B cell (primary cell): Measurements from ENCODE around the gene LBHD1. TPM values are rescaled to one million over a fixed set of nuclear protein-coding genes. Genes with fewer than 3 reads are reported as not detected.

Experiments
- ATAC-seq: fragments of 200-7000 bp; cut with Tn5 transposase; one replicate; pipeline ENCODE4 v1.10.0; 2021; ENCODE audit warnings: low read depth, mild to moderate bottlenecking, moderate number of reproducible peaks, moderate library complexity
- CTCF ChIA-PET: fragments of 350-600 bp; sonication (Branson Sonifier 250); formaldehyde crosslinking; loops from one replicate; lab custom pipeline; 2021; ENCODE audit warnings: antibody characterized with exemption, inconsistent platforms; lab: Charles Lee
- POLR2A ChIA-PET: fragments of 350-600 bp; sonication (Branson Sonifier 250); formaldehyde crosslinking; loops from one replicate; lab custom pipeline; 2021; ENCODE audit warnings: antibody characterized with exemption; lab: Charles Lee
- DNase-seq: peaks from one replicate; pipeline ENCODE4 v3.0.0; 2013
- H2AFZ ChIP-seq: 2 replicates; pipeline ENCODE4 v1.6.1; 2012; ENCODE audit warnings: mild to moderate bottlenecking, low read depth, low read length; ENCODE audit not compliant: insufficient read depth, poor library complexity, severe bottlenecking
- H3K27ac ChIP-seq, 2 donors: 1 replicate in 1 of 2; 2 replicates in 1 of 2; pipeline ENCODE4 v1.5.1; 2012 to 2013; ENCODE audit warnings: low read length in 2 of 2, mild to moderate bottlenecking in 2 of 2, moderate library complexity in 1 of 2
- H3K27me3 ChIP-seq, 4 experiments: fragments of 200-600 bp in 1 of 4; sonication (generic) in 1 of 4; replicated peaks in 1 of 4; 1 replicate in 2 of 4; 2 replicates in 2 of 4; pipeline versions ENCODE4 v1.6.1 to v1.7.0; 2013 to 2016; ENCODE audit warnings: low read length in 3 of 4, mild to moderate bottlenecking in 2 of 4, mixed read lengths in 1 of 4, moderate library complexity in 1 of 4; ENCODE audit not compliant: insufficient read depth in 4 of 4, control insufficient read depth in 3 of 4; ENCODE audit errors: control extremely low read depth in 1 of 4
- H3K36me3 ChIP-seq, 2 experiments: replicated peaks in 1 of 2; 1 replicate in 1 of 2; 2 replicates in 1 of 2; pipeline versions ENCODE4 v1.6.1 to v1.7.1; 2013; ENCODE audit warnings: low read length in 1 of 2; ENCODE audit not compliant: insufficient read depth in 2 of 2, control insufficient read depth in 1 of 2; ENCODE audit errors: control extremely low read depth in 1 of 2, extremely low read depth in 1 of 2
- H3K4me1 ChIP-seq, 2 donors: fragments of 200-600 bp in 1 of 2; sonication (generic) in 1 of 2; 1 replicate in 1 of 2; 2 replicates in 1 of 2; pipeline versions ENCODE4 v1.5.1 to v1.6.1; 2013 to 2017; ENCODE audit warnings: low read length in 2 of 2; ENCODE audit not compliant: control insufficient read depth in 2 of 2, insufficient read depth in 2 of 2
- H3K4me2 ChIP-seq: replicated peaks from 2 replicates; pipeline ENCODE3; 2012; ENCODE audit warnings: mild to moderate bottlenecking, low read depth, low read length; ENCODE audit not compliant: poor library complexity, severe bottlenecking
- H3K4me3 ChIP-seq, 5 experiments: fragments of 200-600 bp in 1 of 5; sonication (generic) in 1 of 5; 1 replicate in 3 of 5; 2 replicates in 2 of 5; pipeline versions ENCODE4 v1.5.1 to v1.7.0; 2011 to 2016; ENCODE audit warnings: low read length in 4 of 5, mild to moderate bottlenecking in 4 of 5, low read depth in 2 of 5, control low read depth in 1 of 5, moderate library complexity in 1 of 5; ENCODE audit not compliant: insufficient read depth in 1 of 5; ENCODE audit errors: control extremely low read depth in 1 of 5, extremely low read depth in 1 of 5
- H3K79me2 ChIP-seq: fragments of 200-600 bp; sonication (generic); one replicate; pipeline ENCODE4 v1.6.0; 2016; ENCODE audit warnings: low read length; ENCODE audit not compliant: control insufficient read depth, insufficient read depth
- H3K9ac ChIP-seq: fragments of 200-600 bp; sonication (generic); 2 replicates; pipeline ENCODE4 v1.6.1; 2017; ENCODE audit warnings: mild to moderate bottlenecking, low read length, moderate library complexity
- H3K9me3 ChIP-seq, 3 donors: one replicate each; pipeline versions ENCODE4 v1.6.1 to v1.7.1; 2013; ENCODE audit warnings: low read length in 2 of 3; ENCODE audit not compliant: control insufficient read depth in 2 of 3, insufficient read depth in 1 of 3; ENCODE audit errors: control extremely low read depth in 1 of 3
- H4K20me1 ChIP-seq: 2 replicates; pipeline ENCODE4 v1.6.0; 2012; ENCODE audit warnings: mild to moderate bottlenecking, low read length; ENCODE audit not compliant: insufficient read depth, control insufficient read depth, poor library complexity, severe bottlenecking
- H3K27ac Mint-ChIP-seq: one replicate; pipeline ENCODE4 v1.8.0; 2021; ENCODE audit warnings: mixed read lengths
- H3K27me3 Mint-ChIP-seq: one replicate; pipeline ENCODE4 v1.8.0; 2021; ENCODE audit warnings: mixed read lengths
- H3K4me1 Mint-ChIP-seq: one replicate; pipeline ENCODE4 v1.8.0; 2021; ENCODE audit warnings: mixed read lengths
- H3K4me3 Mint-ChIP-seq: one replicate; pipeline ENCODE4 v1.8.0; 2021; ENCODE audit warnings: mixed read lengths
- H3K9me3 Mint-ChIP-seq: one replicate; pipeline ENCODE4 v1.8.0; 2022; ENCODE audit warnings: mixed read lengths; ENCODE audit not compliant: insufficient read depth
- EZH2 ChIP-seq: IDR thresholded peaks from 2 replicates; pipeline ENCODE4 v1.6.1; 2012; ENCODE audit warnings: borderline replicate concordance, low read depth, mild to moderate bottlenecking, moderate library complexity, low read length; ENCODE audit not compliant: insufficient read depth, poor library complexity, severe bottlenecking
- WGBS: methylation state at CpG from one replicate; pipeline ENCODE4 v1.1.5; 2013; ENCODE audit warnings: missing lambda C conversion rate; ENCODE audit not compliant: insufficient coverage; 5-methylcytosine and 5-hydroxymethylcytosine counted together
- intact Hi-C: fragments of 100-400 bp; cut with micrococcal nuclease; formaldehyde crosslinking; loops from one replicate; pipeline ENCODE4 v1.10.0; 2022
- polyA plus RNA-seq: library from polyadenylated mRNA; depleted of rRNA; stranded (reverse); fragments of >200 nt; gene quantifications from 2 replicates; pipeline ENCODE4 v1.2.3, GENCODE V29; 2012
- total RNA-seq, 2 donors: library from RNA; stranded (reverse); fragments of 120-200 nt in 1 of 2; gene quantifications; 1 replicate in 1 of 2; 2 replicates in 1 of 2; pipeline versions ENCODE4 v1.2.3 to v1.2.4, GENCODE V29; 2013 to 2022
- TF ChIP-seq, protein P1 (sequence below): fragments of 200-600 bp; IDR thresholded peaks from one replicate; pipeline ENCODE4 v1.8.0; 2022; ENCODE audit warnings: antibody characterized with exemption, mild to moderate bottlenecking

LBHD1 gene
- total and polyA plus RNA-seq, 2 donors (not counting 1 experiment from before 2014, with no cell fraction given), result 19.3 to 33.3 TPM

DNA sequence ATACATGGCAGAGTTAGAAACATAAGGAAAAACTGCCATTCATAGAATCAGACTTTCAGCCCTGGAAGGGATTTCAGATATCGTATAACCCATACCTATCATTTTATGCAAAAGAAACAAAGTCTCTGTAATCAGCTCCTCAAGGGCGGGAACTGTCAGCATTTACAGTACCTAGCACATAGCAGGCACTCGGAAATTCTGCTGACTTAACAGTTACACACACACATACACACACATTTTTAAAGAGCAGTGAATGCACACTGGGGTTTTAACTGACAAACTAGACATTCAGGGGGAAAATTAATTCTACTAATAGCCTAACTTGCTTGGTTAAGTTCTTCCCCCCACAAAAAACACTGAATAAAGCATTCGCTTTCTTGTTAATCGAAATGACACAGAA lies 44.1 kb upstream of the LBHD1 start:
- Histone ChIP-seq H2AFZ (no peak overlapping the region), H3K9ac (no peak overlapping the region), H3K9me3 (no peaks in the 10 kb centered on the region), H3K79me2 (peaks cover 56% of the 10 kb centered on the region), H3K27me3 (no peaks in the 10 kb centered on the region), H3K4me2 (no peak overlapping the region), H3K4me1 (peaks cover 0 to 5% of the 10 kb centered on the region in 2 donors), H3K27ac (no peak overlapping the region), H3K4me3 (no peak overlapping the region), H3K36me3 (peaks cover 6 to 91% of the 10 kb centered on the region in 2 experiments), H4K20me1 (peaks cover 12% of the 10 kb centered on the region)
- CTCF ChIA-PET, result no interaction called here
- Mint-ChIP-seq H3K4me1 (peaks cover 20% of the 10 kb centered on the region), H3K9me3 (no peaks in the 10 kb centered on the region), H3K4me3 (no peak overlapping the region), H3K27me3 (no peaks in the 10 kb centered on the region), H3K27ac (no peak overlapping the region)
- DNase-seq, result no peak
- no peak for ATAC-seq
- POLR2A ChIA-PET, result no interaction called here
- intact Hi-C loops, result no loop called here
- WGBS, result no CpG with 5 or more reads among the region's 5 CpGs
- TF ChIP-seq, protein P1, sequence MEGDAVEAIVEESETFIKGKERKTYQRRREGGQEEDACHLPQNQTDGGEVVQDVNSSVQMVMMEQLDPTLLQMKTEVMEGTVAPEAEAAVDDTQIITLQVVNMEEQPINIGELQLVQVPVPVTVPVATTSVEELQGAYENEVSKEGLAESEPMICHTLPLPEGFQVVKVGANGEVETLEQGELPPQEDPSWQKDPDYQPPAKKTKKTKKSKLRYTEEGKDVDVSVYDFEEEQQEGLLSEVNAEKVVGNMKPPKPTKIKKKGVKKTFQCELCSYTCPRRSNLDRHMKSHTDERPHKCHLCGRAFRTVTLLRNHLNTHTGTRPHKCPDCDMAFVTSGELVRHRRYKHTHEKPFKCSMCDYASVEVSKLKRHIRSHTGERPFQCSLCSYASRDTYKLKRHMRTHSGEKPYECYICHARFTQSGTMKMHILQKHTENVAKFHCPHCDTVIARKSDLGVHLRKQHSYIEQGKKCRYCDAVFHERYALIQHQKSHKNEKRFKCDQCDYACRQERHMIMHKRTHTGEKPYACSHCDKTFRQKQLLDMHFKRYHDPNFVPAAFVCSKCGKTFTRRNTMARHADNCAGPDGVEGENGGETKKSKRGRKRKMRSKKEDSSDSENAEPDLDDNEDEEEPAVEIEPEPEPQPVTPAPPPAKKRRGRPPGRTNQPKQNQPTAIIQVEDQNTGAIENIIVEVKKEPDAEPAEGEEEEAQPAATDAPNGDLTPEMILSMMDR, result no peak
- TF ChIP-seq EZH2, result no peak

DNA sequence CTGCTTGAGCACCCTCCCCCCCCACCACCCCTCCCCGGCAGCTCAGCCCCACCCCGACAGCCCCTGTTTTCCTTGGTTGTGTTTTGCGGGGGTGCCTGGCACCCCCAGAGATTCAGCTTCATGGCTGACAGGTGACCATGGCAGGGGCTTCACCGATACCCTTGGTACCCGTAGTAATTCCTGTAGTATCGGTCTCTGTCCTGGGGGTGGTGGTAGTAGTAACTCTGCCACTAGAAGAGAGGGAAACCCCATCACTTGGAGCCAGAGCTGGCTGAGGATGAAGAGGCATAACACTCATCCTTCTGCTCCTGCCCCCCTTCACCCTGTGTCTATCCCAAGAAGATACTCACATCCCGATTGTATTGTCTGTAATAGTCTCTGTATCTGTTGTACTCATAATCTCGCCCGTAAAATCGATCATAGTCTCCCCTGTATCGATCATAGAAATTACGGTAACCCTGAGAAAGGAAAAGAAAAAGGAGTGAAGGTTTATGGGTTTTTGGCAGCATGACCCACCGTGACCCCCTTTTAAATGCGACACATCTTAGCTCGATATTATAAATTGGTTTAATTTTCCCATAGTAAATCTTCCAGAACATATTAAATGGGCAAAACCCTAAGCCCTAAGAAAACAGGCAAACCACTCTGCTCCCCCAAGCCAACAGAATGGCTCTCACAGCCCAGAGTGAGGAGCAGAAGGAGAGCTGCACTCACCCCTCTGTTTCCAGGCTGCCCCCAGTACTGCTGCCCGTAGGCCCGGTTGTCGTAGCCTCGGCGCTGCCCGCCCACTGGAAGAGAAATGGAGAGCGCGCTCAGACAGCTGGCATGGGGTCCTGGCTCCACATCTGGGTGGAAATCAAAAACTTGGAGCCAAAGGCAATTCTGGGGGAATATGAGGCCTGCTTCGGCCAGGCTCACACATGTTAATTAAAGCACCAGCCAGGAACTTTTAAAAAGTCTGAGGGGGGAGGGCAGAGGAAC lies 43.4 kb upstream of the LBHD1 start:
- 98% methylated on average over 14 of the region's 24 CpGs for WGBS
- H3K27ac ChIP-seq, result no peak overlapping the region
- H3K9ac ChIP-seq, result no peak overlapping the region
- H2AFZ ChIP-seq, result no peak overlapping the region
- no peak overlapping the region for H3K4me3 ChIP-seq
- H3K4me2 ChIP-seq, result no peak overlapping the region
- TF ChIP-seq, protein P1, result no peak
- no peak for TF ChIP-seq EZH2
- peaks cover 2 to 88% of the 10 kb centered on the region in 2 experiments for H3K36me3 ChIP-seq
- no peaks in the 10 kb centered on the region for H3K9me3 ChIP-seq
- Mint-ChIP-seq H3K27me3 (no peaks in the 10 kb centered on the region), H3K27ac (peak overlapping the region; percentile 55), H3K4me1 (peaks cover 17% of the 10 kb centered on the region), H3K9me3 (no peaks in the 10 kb centered on the region), H3K4me3 (no peak overlapping the region)
- no peaks in the 10 kb centered on the region for H3K27me3 ChIP-seq
- DNase-seq (no peak), ATAC-seq (no peak)
- POLR2A ChIA-PET, result interaction anchor here (0.6 kb wide), 1 partner anchor 36 kb away, joined by 3 read pairs; no protein-coding TSS in a partner anchor
- peaks cover 51% of the 10 kb centered on the region for H3K79me2 ChIP-seq
- H4K20me1 ChIP-seq, result peaks cover 12% of the 10 kb centered on the region
- H3K4me1 ChIP-seq, result peaks cover 0 to 8% of the 10 kb centered on the region in 2 donors
- intact Hi-C loops, result no loop called here
- CTCF ChIA-PET, result interaction anchor here (1.5 kb wide), 1 partner anchor 11 kb away, joined by 3 read pairs; no protein-coding TSS in a partner anchor
